Measurements from ENCODE around the gene NUDT17.
A peak's percentile ranks its signal among the peaks of the same experiment; 100 is the strongest.
"Not testable (repeated sequence)": the region's sequence is repeated elsewhere in the genome, so short reads cannot be mapped to it uniquely, and the experiment has no call there.

Gene NUDT17, protein sequence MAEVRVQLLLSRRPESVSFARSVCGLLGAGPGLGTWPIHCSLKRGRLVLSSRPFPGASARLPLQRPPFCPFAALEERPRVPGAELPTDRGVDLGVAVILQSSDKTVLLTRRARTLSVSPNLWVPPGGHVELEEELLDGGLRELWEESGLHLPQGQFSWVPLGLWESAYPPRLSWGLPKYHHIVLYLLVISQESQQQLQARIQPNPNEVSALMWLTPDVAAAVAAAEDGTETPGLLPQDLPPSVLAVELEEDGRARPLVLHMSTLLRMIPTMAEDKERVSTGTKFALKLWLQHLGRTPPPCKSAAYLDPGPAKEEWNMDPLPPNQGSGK

DNA sequence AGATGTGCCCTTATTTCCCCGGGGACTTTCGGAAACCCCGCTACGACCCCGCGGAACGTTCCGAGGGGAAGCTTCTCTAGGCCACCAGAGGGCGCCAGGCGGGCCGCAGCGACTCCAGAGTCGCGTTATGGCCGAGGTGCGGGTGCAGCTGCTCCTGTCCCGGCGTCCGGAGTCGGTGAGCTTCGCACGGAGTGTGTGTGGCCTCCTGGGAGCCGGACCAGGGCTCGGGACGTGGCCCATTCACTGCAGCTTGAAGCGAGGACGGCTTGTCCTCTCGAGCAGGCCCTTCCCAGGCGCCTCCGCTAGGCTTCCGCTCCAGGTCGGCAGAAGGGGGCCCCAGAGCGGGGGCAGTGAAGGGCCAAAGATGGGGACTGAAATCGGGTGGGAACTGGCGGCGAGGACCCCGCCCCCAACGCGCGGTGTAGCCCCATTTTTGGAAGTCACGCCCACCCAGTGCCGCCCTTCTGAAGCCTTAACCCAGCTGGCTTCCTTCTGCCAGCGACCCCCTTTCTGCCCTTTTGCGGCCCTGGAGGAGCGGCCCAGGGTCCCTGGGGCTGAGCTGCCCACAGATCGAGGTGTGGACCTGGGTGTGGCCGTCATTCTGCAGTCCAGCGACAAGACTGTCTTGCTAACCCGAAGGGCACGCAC is at the start of gene NUDT17:
Gene NUDT17, plus strand, starts transcription at position 117 of the 648 bp plus-strand sequence. Its CDS starts 11 bp downstream, at position 128.
- DNase-seq (ENCODE audit: low spot score), result peak; percentile 60

DNA sequence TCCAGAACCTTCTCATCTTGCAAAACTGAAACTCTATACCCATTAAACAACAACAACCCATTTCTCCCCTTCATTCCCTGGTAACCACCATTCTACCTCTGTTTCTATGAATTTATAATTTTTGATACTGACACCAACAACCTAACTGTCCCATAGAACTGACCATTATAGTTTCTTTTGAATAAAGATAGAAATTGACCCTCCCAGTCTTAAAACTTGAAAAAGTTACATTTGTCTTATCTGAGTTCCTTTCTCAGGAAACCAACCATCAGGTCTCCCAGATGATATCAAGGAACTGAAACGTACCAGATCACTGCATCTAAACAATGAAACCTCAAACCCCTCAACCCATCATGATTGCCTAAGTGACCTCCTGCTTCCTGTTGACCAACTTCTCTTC is 48.7 kb upstream of the NUDT17 start:
- no peak for DNase-seq (ENCODE audit: low spot score)

DNA sequence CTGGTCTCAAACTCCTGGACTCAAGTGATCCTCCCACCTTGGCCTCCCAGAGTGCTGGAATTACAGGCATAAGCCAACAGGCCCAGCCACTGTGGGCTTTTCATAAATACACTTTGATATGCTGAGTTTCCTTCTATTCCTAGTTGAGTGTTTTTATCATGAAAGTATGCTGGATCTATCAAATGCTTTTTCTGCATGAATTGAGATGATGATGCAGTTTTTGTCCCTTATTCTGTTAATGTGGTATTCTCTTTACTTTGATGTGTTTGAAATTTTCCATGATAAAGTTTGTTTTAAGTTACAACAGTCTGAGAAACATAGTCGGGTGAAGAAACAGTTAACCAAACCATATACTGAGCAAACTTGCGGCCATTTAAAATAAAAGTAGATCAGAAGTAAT is 45.6 kb upstream of the NUDT17 start:
- no peak for DNase-seq (ENCODE audit: low spot score)

DNA sequence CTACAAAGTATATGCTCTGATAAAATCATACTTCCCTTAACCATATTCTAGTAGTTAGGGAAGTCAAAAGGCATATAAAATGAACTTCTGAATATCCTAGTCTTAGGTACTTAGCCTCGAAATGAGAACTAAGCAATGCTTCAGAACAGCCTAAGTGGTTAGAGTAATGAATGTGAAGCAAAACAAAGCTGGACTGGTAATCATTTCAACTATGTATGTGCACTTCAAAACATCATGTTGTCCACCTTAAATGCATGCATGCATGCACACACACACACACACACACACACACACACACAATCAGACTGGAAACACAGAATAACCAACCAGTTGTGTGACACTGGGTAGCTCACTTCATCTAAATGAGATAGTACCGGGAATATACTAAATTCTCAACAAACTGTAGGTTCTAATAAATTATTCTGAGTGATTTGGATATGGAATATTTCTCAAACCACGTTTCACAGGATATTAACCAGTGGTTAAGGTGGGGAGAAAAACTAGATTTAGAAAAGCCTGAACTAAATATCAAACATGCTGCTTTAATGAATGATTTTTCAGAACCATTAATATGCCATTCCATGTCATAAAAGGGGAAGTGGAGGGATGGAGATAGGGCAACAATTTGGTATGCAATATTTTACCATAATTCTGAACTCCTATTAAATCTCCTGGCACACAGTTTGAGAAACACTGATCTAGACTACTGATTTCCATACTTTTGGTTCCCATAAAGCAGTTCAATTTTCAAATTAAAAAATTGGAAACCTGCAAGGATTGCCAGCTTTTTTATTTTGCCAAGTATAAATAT is 41.0 kb upstream of the NUDT17 start:
- DNase-seq (ENCODE audit: low spot score), result no peak

DNA sequence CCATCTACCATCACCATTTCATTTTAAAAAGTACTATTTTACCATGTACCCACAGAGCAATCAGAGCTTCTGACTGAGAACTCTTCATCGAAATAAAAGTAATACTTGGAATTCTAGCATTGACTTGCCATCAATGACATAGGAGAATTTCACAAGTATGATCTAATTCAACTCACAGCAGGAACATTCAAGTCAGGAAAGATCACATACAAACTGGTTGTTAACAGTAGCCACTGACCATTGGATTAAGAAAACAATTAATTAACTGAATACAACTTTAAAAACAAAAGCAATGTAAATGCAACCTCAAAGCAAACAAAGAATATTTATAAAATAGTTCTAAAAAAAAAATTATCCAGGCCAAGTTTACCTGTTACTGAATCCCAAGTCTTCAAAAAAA is 40.4 kb upstream of the NUDT17 start:
- no peak for DNase-seq (ENCODE audit: low spot score)

DNA sequence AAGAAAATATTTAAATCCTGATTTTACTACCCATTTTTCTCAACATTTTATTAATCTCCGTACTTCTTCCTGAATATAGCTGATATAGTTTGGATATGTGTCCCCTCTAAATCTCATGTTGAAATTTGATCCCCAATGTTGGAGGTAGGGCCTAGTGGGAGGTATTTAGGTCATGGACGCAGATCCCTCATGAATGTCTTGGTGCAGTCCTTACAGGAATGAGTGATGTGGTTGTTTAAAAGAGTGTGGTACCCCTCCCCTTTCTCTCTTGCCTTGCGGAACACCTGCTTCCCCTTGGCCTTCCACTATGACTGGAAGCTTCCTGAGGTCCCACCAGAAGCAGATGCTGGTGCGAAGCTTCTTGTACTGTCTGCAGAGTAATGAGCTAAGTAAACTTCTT is 39.0 kb upstream of the NUDT17 start:
- DNase-seq (ENCODE audit: low spot score), result no peak

DNA sequence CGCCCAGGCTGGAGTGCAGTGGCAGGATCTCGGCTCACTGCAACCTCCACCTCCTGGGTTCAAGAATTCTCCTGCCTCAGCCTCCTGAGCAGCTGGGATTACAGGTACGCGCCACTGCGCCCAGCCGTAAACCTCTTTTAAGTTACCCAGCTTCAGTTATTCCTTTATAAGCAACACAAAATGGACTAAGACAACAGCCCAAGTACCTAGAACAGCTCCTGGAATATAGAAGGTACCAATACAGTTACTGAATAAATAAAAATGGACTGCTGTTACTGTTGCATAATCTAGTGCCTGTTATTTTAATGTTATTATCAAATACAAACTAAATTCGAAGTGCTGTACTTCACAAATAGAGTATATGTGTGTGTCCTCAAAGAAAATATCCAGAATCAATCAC is 38.6 kb upstream of the NUDT17 start:
- no peak for DNase-seq (ENCODE audit: low spot score)

DNA sequence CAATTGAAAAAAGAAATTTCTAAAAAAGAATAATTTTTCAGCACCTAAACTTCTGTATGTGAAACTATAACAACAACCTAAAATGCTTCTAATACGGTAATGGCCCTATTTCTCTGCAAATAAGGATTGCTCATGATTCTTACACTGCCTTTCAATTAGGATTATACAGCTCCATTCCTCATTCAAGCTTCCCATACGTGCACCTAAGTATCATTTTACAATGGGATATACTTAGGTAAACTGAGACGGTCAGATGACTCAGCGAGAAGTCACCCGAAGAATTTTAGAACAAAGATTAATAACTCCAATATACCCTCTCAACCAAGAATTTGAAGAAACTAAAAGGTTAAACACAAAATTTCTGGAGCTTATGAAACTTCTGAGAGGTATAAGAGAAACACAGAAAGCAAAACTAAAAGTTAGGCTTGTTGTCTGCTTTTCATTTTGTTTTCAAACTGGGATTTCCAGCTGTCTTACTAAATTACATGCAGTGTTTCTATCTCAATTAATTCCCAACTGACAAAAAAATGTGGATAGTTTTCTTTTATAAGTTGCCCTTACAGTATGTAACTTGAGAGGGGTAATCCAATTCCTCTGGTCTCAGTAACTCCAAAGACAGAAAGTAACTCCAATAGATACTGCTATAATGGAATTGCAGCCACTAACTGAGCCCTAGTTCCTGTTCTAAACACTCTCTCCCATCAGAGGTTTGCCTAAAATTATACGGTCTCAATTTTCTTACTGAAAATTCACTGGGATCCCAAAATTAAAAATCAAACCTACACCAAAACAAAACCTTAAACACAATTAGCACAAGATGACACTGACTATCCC is 32.2 kb upstream of the NUDT17 start:
- DNase-seq (ENCODE audit: low spot score), result not testable (repeated sequence)

DNA sequence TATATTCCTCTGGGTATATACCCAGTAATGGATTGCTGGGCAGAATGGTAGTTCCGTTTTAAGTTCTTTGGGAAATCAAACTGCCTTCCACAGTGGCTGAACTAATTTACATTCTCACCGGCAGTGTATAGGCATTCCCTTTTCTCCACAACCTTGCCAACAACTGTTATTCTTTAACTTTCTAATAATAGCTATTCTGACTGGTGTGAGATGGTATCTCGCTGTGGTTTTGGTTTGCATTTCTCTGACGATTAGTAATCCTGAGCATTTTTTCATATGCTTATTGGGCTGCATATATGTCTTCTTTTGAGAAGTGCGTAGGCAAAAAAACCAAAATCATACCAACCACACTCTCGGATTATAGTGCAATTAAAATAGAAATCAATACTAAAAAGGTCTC is 27.3 kb upstream of the NUDT17 start:
- not testable (repeated sequence) for DNase-seq (ENCODE audit: low spot score)

DNA sequence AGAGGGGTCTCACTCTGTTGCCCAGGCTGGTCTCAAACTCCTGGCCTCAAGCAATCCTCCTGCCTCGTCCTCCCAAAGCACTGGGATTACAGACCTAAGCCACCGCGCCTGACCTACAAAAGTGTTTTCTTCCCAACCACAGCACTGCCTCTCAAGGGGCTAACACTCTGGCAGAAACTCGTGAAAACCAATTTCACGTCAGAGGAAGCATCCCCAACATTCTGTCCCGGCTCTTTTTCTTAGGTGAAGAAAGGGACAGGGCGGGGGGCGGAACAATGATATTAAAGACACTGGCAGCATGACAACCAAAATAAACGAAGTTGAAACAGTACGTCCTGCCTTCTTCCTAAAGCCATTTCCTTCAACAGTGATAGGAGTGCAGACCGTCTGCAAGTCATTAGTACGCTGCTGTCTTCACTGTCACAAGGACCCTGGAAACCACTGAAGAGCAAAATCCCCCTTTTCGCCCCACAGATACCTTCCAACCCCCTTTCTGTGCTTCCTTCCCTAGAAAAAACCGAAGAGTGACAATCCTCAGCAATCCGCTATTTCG is 22.6 kb upstream of the NUDT17 start:
- DNase-seq (ENCODE audit: low spot score), result not testable (repeated sequence)

DNA sequence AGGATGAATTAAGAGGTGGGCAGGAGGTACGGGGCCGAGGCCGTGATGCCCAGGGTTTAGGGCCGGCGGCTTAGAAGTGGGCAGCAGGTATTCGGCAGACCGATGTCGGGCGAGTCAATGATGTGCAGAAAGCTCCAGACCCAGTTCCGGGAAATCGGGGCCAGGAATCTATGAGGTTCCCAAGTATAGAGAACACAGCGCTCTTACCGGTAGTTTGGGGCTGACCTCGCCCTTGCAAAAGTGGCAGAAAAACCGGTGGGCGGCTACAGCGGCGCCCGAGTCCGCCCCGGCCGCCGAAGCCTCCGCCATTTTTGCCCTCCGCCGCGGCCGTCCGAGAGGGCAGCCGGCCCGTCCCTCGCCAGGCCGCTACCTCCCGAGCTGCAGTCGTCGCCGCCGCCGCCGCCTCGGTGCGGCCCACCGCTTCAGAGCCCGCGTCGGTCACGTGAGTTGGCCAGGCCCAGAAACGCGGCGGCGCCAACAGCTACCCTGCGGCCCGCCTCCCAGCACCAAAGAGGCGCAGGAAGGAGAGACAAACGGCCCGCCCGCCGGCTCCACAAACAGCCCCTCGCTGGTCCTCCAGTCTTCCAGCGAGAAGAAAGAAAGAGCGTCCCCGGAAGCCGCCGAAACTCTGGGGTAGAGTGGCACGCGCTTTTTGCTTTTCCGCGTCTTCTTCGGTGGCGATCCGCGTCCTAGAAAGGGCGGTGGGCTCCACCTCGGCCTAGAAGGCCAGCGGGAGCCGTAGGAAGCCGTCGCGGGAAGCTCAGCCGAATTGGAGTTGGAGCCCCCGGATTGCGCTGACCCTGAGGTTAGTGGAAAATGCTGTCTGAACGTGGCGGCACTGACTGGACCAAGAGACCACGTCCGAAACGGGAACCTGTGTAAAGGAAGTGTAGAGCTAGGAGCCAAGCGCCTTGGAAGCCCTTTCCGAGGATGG is 21.6 kb upstream of the NUDT17 start, which contains the start of the genes POLR3C and RNF115:
Gene POLR3C, plus strand, starts transcription at position 636 of the 934 bp plus-strand sequence. CDS start 1,577 bp downstream, outside the sequence.
Gene RNF115, minus strand, starts transcription at position 531 of the 934 bp plus-strand sequence. Its CDS starts 222 bp downstream, at position 309.
- peak; percentile 68 for DNase-seq (ENCODE audit: low spot score)

DNA sequence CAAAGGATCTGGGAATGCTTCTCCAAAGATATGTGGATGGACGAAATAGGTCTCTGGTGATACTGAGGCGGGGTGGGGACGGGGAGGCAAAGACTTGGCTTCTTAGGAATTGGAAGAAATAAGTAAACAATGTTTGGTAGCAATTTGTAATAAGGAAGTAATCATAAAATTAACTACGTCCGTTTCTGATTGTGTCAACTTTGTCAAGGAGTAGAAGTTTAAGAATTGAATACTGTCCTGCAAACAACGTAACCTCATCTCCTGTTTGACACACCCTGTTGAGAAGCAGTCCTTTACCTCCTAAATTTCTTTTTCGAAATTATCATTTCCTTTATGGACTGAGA is 21.0 kb upstream of the NUDT17 start:
- DNase-seq (ENCODE audit: low spot score), result no peak

DNA sequence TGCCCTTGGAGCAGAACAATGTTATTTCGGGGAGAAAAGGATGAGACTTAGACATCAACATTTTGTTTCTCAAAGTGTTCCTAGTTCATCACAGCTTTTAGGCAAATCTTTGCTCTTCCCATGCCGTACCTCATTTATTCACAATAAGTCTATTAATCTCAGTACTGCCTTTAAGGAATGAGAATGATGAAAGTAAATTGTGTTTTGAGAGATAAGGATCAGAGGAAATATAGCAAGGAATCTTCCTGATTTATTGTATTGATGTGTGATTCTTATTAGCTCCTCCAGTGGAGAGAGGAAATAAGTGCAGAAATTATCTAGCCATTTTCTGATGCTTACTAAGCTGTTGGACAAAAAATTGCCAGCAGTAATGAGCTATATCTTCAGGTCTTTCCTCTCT is 19.4 kb upstream of the NUDT17 start:
- peak; percentile 21 for DNase-seq (ENCODE audit: low spot score)

DNA sequence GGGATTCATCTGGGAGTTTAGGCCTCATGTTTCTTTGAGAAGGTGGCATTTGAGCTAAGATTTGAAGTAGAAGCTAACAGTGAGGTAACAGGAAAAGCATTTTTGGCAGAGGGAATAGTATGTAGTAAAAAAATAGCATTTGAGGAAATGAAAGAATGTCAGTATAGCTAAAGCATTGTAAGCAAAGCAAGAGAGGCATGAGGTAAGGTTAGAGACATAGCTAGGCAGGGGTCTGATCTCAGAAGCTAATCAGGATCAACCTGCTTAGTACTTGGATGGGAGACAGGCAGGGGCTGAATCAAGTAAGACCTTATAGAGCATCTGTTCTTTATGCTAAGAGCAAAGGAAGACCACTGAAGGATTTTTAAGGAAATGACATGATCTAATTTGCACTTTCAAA is 17.5 kb upstream of the NUDT17 start:
- no peak for DNase-seq (ENCODE audit: low spot score)

DNA sequence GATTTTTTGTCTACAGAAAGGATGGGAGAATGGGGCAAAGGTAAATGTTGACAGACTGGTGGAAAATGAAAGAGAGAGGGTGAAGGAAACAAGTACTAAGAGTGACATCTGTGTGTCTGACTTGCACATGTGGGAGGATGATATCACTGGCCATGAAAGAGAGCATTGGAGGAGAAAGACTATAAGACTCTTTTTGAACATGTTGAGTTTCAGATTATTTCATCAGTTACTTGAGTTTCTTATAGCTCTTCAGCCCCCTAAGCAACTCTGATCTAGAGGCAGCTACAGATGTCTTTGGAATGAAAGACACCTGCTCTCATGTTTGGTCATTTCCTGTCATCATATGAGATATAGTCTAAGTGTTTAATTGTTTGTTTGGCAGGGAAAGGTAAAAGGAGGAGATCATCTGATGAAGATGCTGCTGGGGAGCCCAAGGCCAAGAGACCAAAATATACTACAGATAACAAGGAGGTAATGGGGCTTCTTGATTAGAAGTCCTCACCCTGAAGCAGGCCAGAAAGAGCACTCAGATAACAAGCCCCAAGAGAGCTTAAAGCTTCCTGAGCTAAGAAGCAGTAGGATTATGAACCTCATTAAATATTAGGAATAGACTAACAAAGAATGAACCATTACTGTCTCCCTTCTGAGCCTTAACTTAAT is 16.9 kb upstream of the NUDT17 start:
- no peak for DNase-seq (ENCODE audit: low spot score)

DNA sequence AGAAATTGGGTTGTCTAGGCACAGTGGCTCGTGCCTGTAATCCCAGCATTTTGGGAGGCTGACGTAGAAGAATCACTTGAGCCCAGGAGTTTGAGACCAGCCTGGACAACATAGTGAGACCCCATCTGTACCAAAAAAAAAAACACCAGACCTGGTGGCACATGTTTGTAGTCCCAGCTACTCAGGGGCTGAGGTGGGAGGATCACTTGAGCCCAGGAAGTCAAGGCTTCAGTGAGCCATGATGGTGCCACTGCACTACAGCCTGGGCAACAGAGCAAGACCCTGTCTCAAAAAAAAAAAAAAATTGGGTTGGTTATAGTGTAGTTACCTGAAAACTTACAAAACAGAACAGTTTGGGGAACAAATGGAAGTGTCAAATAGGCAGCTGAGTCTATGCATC is 14.6 kb upstream of the NUDT17 start:
- DNase-seq (ENCODE audit: low spot score), result not testable (repeated sequence)

DNA sequence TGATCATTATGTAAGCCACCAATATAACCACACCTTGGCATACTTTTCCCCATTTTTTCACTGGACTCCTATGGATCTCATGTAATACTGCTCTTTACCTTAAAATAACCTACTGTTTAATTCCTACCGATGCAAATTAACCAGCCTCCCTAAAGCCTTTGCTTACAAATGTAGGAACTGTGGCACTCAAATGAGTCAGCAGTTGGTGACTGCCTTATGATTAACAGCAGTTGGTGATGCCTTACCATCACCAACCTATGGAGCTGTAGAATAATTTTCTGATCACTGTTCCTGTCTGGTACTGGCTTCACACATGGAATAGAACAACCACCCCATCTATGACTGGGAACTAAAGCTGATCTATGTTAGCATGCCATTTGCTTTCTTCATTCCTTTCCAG is 7.8 kb upstream of the NUDT17 start:
- no peak for DNase-seq (ENCODE audit: low spot score)

DNA sequence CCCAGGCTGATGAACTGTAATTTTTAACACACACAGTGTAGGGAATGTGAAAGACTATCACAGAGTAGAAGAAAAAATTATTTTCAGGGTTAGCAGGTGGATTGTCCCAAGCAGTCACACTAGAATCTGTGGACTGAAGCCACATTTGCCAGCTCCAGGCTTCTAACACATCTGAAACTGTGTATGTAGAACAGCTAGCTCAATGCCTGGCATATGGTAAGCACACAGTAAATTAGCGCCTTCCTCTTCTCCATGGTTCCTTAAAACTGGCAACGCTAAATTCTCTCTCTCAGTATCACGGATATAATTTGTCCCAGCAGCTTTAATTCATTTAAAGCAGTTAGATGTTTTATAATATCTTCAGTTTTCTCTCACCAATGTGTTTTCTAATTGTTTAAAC is 2.4 kb upstream of the NUDT17 start:
- no peak for DNase-seq (ENCODE audit: low spot score)

DNA sequence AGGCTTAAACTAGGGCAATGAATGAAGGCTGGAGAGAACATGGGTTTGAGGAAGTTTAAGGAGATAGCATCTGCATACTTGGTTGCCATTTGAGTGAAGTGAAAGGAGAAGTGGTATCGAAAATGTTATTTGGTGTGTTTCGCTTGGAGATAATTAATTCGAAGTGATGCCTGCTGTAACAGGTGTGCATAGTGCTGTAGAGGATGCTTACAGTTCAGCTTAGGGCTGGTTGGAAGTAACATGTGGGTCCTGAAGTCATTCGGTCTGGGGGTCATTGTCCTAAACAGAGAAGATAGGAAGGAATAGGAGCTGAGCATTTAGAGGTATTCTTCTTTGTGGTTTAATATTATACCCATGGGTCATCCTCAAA is 301 bp upstream of the NUDT17 start:
- DNase-seq (ENCODE audit: low spot score), result peak; percentile 21

DNA sequence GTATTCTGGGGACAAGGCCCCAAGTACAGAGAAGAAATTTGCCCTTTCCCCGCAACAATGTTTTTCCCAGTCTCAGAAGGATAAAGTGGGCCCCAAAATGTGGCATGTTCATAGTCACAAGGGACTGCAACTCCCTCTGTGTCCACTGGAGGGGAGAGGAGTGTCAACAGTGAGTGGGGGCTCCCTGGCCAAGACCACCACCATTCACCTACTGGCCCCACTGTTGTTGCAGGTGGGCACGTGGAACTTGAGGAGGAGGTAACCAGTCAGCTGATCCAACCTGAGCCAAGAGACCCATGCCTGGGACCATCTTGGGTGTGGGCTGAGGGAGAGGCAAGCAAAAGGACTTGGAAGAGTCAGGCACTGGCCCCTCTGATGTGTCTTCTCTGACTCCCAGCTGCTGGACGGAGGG is 777 bp downstream of the NUDT17 start:
- peak; percentile 16 for DNase-seq (ENCODE audit: low spot score)
